Measurements from ENCODE around the gene KIAA1217.

The KIAA1217 gene

GRCh38 chr10:24340883-24341282 lies 131.9 kb downstream of the KIAA1217 start:
- Histone ChIP-seq H3K27me3 (ENCODE audit: control insufficient read depth, low read length) (no peaks in the 10 kb centered on the region), H3K36me3 (ENCODE audit: control insufficient read depth, low read length) (no peaks in the 10 kb centered on the region), H3K9me3 (ENCODE audit: control insufficient read depth, insufficient read depth, low read length) (no peaks in the 10 kb centered on the region), H3K27ac (ENCODE audit: low read depth, low read length) (no peak overlapping the region), H3K4me3 (ENCODE audit: low read length) (no peak overlapping the region), H3F3A (ENCODE audit: control insufficient read depth, insufficient read depth) (no peaks in the 10 kb centered on the region), H3K79me2 (ENCODE audit: control insufficient read depth, low read length) (no peaks in the 10 kb centered on the region), H3K4me2 (ENCODE audit: low read length) (no peak overlapping the region), H4K20me1 (ENCODE audit: control insufficient read depth, insufficient read depth, low read depth, low read length) (no peaks in the 10 kb centered on the region), H3K4me1 (ENCODE audit: control insufficient read depth, low read length) (no peaks in the 10 kb centered on the region), H3K9me2 (replicated peaks; ENCODE audit: control insufficient read depth, low read length) (no peaks in the 10 kb centered on the region)
- TF ChIP-seq CTCF (IDR thresholded peaks at IDR 0.05; ENCODE audit: low read depth, low read length, poor library complexity, severe bottlenecking), result no peak
- no peak for TF ChIP-seq EZH2phosphoT487 (IDR thresholded peaks at IDR 0.05; ENCODE audit: borderline replicate concordance, low read length)

DNA sequence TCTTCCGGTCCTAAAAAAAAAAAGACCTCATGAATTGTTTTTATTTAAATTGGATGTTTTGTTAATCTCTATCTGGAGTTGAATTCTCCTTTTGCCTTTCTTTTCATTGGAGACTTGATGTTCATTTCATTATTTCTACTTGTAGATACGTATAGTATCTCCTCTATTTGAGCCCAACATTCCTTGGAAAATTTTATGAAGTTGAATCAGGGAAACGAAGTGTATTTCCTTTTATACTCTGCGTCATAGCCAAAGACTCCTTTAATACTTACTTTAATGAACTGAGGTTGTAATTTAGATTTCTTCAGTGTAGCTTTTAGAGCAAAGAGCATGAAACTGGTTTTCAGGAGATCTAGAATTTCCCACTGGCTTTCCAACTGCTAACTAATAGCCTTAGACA lies 132.4 kb downstream of the KIAA1217 start:
- H3K9me3 ChIP-seq (ENCODE audit: control insufficient read depth, insufficient read depth, low read length), result no peaks in the 10 kb centered on the region
- no peaks in the 10 kb centered on the region for H3K4me1 ChIP-seq (ENCODE audit: control insufficient read depth, low read length)
- H3K27ac ChIP-seq (ENCODE audit: low read depth, low read length), result no peak overlapping the region
- no peaks in the 10 kb centered on the region for H3F3A ChIP-seq (ENCODE audit: control insufficient read depth, insufficient read depth)
- H3K27me3 ChIP-seq (ENCODE audit: control insufficient read depth, low read length), result no peaks in the 10 kb centered on the region
- no peaks in the 10 kb centered on the region for H4K20me1 ChIP-seq (ENCODE audit: control insufficient read depth, insufficient read depth, low read depth, low read length)
- H3K79me2 ChIP-seq (ENCODE audit: control insufficient read depth, low read length), result no peaks in the 10 kb centered on the region
- TF ChIP-seq CTCF (IDR thresholded peaks at IDR 0.05; ENCODE audit: low read depth, low read length, poor library complexity, severe bottlenecking), result no peak
- TF ChIP-seq EZH2phosphoT487 (IDR thresholded peaks at IDR 0.05; ENCODE audit: borderline replicate concordance, low read length), result no peak
- no peak overlapping the region for H3K4me3 ChIP-seq (ENCODE audit: low read length)
- H3K9me2 ChIP-seq (replicated peaks; ENCODE audit: control insufficient read depth, low read length), result no peaks in the 10 kb centered on the region
- no peak overlapping the region for H3K4me2 ChIP-seq (ENCODE audit: low read length)
- no peaks in the 10 kb centered on the region for H3K36me3 ChIP-seq (ENCODE audit: control insufficient read depth, low read length)

DNA sequence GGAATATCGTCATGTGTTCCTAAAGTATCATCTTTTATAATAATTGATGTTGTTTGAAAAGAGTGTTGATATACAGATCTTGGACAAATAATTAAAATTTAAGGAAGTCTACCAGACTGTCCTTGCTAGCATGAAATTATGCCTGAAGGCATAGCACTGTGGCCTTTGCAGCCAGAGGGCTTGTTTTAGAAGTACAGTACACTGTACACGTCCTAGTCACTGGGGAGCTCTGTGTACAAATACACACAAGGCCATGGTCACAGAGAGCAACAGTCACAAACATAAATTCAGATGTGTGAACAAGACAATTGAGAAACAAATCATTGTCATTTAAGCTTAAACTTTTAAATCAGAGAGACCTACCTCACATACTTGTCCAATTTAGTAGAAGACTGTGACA lies 133.0 kb downstream of the KIAA1217 start:
- Histone ChIP-seq H3K36me3 (ENCODE audit: control insufficient read depth, low read length) (no peaks in the 10 kb centered on the region), H3K79me2 (ENCODE audit: control insufficient read depth, low read length) (no peaks in the 10 kb centered on the region), H3K27me3 (ENCODE audit: control insufficient read depth, low read length) (no peaks in the 10 kb centered on the region), H3K27ac (ENCODE audit: low read depth, low read length) (no peak overlapping the region), H4K20me1 (ENCODE audit: control insufficient read depth, insufficient read depth, low read depth, low read length) (no peaks in the 10 kb centered on the region), H3K9me3 (ENCODE audit: control insufficient read depth, insufficient read depth, low read length) (no peaks in the 10 kb centered on the region), H3K4me3 (ENCODE audit: low read length) (no peak overlapping the region), H3K4me1 (ENCODE audit: control insufficient read depth, low read length) (no peaks in the 10 kb centered on the region), H3K9me2 (replicated peaks; ENCODE audit: control insufficient read depth, low read length) (no peaks in the 10 kb centered on the region), H3K4me2 (ENCODE audit: low read length) (no peak overlapping the region), H3F3A (ENCODE audit: control insufficient read depth, insufficient read depth) (no peaks in the 10 kb centered on the region)
- TF ChIP-seq EZH2phosphoT487 (IDR thresholded peaks at IDR 0.05; ENCODE audit: borderline replicate concordance, low read length) (no peak), CTCF (IDR thresholded peaks at IDR 0.05; ENCODE audit: low read depth, low read length, poor library complexity, severe bottlenecking) (no peak)

GRCh38 chr10:24343686-24344085 lies 134.7 kb downstream of the KIAA1217 start:
- Histone ChIP-seq H3K27ac (ENCODE audit: low read depth, low read length) (no peak overlapping the region), H3K4me3 (ENCODE audit: low read length) (no peak overlapping the region), H4K20me1 (ENCODE audit: control insufficient read depth, insufficient read depth, low read depth, low read length) (no peaks in the 10 kb centered on the region), H3K79me2 (ENCODE audit: control insufficient read depth, low read length) (no peaks in the 10 kb centered on the region), H3K4me2 (ENCODE audit: low read length) (no peak overlapping the region), H3F3A (ENCODE audit: control insufficient read depth, insufficient read depth) (no peaks in the 10 kb centered on the region), H3K36me3 (ENCODE audit: control insufficient read depth, low read length) (no peaks in the 10 kb centered on the region), H3K4me1 (ENCODE audit: control insufficient read depth, low read length) (no peaks in the 10 kb centered on the region), H3K9me2 (replicated peaks; ENCODE audit: control insufficient read depth, low read length) (no peaks in the 10 kb centered on the region), H3K27me3 (ENCODE audit: control insufficient read depth, low read length) (no peaks in the 10 kb centered on the region), H3K9me3 (ENCODE audit: control insufficient read depth, insufficient read depth, low read length) (no peaks in the 10 kb centered on the region)
- TF ChIP-seq CTCF (IDR thresholded peaks at IDR 0.05; ENCODE audit: low read depth, low read length, poor library complexity, severe bottlenecking), result no peak
- TF ChIP-seq EZH2phosphoT487 (IDR thresholded peaks at IDR 0.05; ENCODE audit: borderline replicate concordance, low read length), result no peak
